Adipocyte (in vitro differentiated cells): Measurements from ENCODE around the gene ATF6.

Experiments
- DNase-seq: peaks from one replicate; pipeline ENCODE4 v3.0.0-alpha.2; 2015; ENCODE audit warnings: low read depth
- H3K27me3 ChIP-seq: replicated peaks from 2 replicates; pipeline ENCODE4 v1.7.0; 2013; ENCODE audit warnings: mild to moderate bottlenecking, low read length, moderate library complexity; ENCODE audit not compliant: control insufficient read depth, insufficient read depth
- H3K36me3 ChIP-seq: 2 replicates; pipeline ENCODE4 v1.7.0; 2013; ENCODE audit warnings: low read length, mild to moderate bottlenecking, moderate library complexity; ENCODE audit not compliant: control insufficient read depth, insufficient read depth, severe bottlenecking
- H3K4me1 ChIP-seq: 2 replicates; pipeline ENCODE4 v1.7.0; 2013; ENCODE audit warnings: mild to moderate bottlenecking, low read length, moderate library complexity; ENCODE audit not compliant: control insufficient read depth, insufficient read depth
- H3K4me3 ChIP-seq: 2 replicates; pipeline ENCODE4 v1.7.0; 2013; ENCODE audit warnings: mild to moderate bottlenecking, low read length, moderate library complexity
- H3K9ac ChIP-seq: 2 replicates; pipeline ENCODE4 v1.7.0; 2013; ENCODE audit warnings: mild to moderate bottlenecking, low read length, moderate library complexity
- H3K9me3 ChIP-seq: 2 replicates; pipeline ENCODE4 v1.7.0; 2013; ENCODE audit warnings: mild to moderate bottlenecking, low read length, moderate library complexity; ENCODE audit not compliant: control insufficient read depth

ATF6 gene

DNA sequence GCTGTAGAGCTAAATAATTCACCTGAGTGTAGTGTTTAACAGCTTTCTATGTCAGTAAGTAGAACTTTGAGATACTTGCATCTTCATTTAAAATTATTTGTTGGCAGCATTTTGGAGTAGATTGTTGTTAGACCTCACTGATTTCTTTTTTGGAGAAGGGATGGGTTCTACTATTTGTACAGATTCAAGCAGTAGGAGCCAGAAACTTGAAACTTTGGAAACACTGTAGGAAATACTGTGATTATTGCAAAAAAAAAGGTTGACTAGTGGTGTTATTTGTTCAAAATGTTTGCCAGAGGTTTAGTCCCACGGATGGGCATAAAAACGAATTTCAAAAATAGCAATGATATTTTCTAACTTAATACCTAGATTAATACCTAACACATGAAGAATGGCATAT, 102.7 kb downstream of the ATF6 start:
- Histone ChIP-seq H3K9me3 (no peaks in the 10 kb centered on the region), H3K36me3 (peaks cover 18% of the 10 kb centered on the region), H3K4me3 (no peak overlapping the region), H3K9ac (no peak overlapping the region), H3K4me1 (no peaks in the 10 kb centered on the region), H3K27me3 (no peaks in the 10 kb centered on the region)
- no peak for DNase-seq

DNA sequence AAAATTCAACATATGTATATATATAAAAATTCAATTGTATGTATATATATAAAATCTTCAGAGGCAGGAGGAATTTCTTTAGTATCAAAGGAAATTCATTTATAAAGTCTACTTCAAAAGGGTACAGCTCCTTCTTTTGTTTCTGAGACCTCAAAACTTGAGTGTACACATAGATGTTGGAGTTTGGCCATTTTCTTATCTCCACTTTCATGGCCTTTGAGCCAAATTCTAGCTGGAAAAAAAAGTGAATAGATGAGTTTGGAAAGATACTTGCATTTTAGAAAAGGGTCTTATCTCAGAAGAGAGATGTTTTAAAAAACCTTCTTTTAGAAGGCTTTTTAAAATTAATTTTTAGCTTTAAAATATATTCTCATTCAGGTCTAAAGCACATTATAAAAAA, 103.2 kb downstream of the ATF6 start:
- H3K4me1 ChIP-seq = no peaks in the 10 kb centered on the region
- no peak overlapping the region for H3K4me3 ChIP-seq
- no peak for DNase-seq
- H3K27me3 ChIP-seq = no peaks in the 10 kb centered on the region
- H3K9me3 ChIP-seq = no peaks in the 10 kb centered on the region
- H3K36me3 ChIP-seq = peaks cover 14% of the 10 kb centered on the region
- H3K9ac ChIP-seq = no peak overlapping the region

- H3K9ac ChIP-seq = no peak overlapping the region
- H3K9me3 ChIP-seq = no peaks in the 10 kb centered on the region
- no peaks in the 10 kb centered on the region for H3K27me3 ChIP-seq
- H3K36me3 ChIP-seq = peaks cover 4% of the 10 kb centered on the region
- H3K4me3 ChIP-seq = no peak overlapping the region
- no peaks in the 10 kb centered on the region for H3K4me1 ChIP-seq
- DNase-seq = peak; percentile 24
These were observed 106.4 kb downstream of the ATF6 start for GRCh38 chr1:161872506-161872905.

DNA sequence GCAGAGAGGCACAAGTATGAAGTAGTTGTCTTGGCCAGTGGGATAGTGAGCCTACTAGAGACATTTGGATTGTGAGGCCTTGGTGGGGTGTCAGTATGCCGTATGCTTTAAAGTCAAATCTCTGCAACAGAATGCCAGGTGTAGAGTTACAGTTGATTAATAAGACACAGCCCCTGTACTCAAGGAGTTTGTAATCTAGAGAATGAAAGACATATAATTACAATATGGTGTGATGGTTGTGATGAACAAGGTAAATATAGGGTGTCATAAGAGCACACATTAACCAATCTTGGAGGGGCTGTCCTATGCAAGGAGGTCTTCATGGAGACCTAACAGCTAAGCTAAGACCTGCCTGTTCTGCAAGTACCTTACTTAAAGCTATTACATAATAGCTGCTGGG, 113.1 kb downstream of the ATF6 start:
- Histone ChIP-seq H3K4me3 (no peak overlapping the region), H3K4me1 (peaks cover 1% of the 10 kb centered on the region)

GRCh38 chr1:161884475-161884874, 118.4 kb downstream of the ATF6 start:
- DNase-seq = no peak
- H3K4me3 ChIP-seq = peak overlapping the region; percentile 76
- H3K27me3 ChIP-seq = no peaks in the 10 kb centered on the region
- peak overlapping the region; percentile 68 for H3K9ac ChIP-seq
- peaks cover 13% of the 10 kb centered on the region for H3K4me1 ChIP-seq
- H3K9me3 ChIP-seq = no peaks in the 10 kb centered on the region
- no peaks in the 10 kb centered on the region for H3K36me3 ChIP-seq

More for the DNA sequence above, 113.1 kb downstream of the ATF6 start:
- Histone ChIP-seq H3K36me3 (no peaks in the 10 kb centered on the region), H3K27me3 (no peaks in the 10 kb centered on the region), H3K9ac (no peak overlapping the region), H3K9me3 (no peaks in the 10 kb centered on the region)
- DNase-seq = no peak

DNA sequence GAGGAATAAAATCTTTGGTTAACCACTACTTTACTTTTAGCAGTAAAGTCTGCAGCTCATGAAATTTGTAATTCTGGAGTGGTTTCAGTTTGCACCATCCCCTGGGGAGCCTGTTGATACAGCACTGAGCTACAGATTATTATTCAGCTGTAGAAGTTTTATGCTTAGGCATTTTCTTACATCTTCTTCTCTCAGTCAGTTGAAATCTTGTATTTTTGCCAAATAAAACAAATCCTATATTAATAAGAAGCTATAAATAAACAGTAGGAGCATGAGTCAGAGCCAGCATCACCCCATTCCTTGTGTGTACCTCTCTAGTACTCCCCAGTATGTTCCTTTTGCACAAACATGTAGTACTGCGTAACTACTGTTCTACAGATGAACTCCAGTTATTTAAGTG, 118.9 kb downstream of the ATF6 start:
- DNase-seq = peak; percentile 80
- no peaks in the 10 kb centered on the region for H3K9me3 ChIP-seq
- H3K27me3 ChIP-seq = no peaks in the 10 kb centered on the region
- H3K4me1 ChIP-seq = peaks cover 13% of the 10 kb centered on the region
- peak overlapping the region; percentile 76 for H3K4me3 ChIP-seq
- peak overlapping the region; percentile 68 for H3K9ac ChIP-seq
- H3K36me3 ChIP-seq = no peaks in the 10 kb centered on the region

DNA sequence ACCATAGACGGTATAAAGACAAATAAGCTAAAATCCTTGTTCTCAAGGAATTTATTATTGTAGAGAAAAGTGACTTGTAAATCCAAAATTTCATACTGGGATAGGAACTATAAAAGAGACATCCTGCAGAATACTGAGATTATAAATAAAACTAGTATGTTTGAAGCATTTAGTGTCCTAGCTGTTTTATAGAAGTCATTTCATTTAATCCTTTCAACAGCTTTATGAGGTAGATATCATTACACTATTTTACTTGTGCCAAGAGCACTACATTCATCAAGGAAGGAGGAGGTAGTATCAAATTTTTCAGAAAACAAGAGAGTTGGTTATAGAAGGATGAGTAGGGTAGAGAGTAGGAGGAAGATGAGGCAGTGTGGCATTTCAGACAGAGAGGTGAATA, 119.6 kb downstream of the ATF6 start:
- Histone ChIP-seq H3K9ac (no peak overlapping the region), H3K36me3 (no peaks in the 10 kb centered on the region), H3K9me3 (no peaks in the 10 kb centered on the region), H3K4me3 (no peak overlapping the region), H3K27me3 (no peaks in the 10 kb centered on the region), H3K4me1 (peaks cover 13% of the 10 kb centered on the region)
- DNase-seq = no peak

DNA sequence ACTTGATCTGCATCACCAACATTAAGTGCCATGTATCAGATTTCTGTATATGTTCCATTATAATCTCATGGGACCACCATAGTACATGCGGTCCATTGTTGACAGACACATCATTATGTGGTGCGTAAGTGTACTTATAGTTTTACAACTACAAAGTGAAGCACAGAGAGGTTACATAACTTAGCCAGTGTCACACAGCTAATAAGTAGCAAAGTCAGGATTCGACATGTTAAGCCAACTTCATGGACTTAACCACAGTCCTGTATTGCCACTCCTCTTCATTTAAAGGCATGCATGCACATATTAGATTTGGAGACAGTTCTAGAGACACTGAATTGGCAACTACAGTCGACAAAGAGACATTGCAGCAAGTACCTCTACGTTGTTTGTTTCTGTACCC, 120.5 kb downstream of the ATF6 start:
- Histone ChIP-seq H3K4me1 (peaks cover 13% of the 10 kb centered on the region), H3K36me3 (peaks cover 6% of the 10 kb centered on the region), H3K9ac (no peak overlapping the region), H3K4me3 (no peak overlapping the region), H3K9me3 (no peaks in the 10 kb centered on the region), H3K27me3 (no peaks in the 10 kb centered on the region)
- no peak for DNase-seq

- H3K4me3 ChIP-seq = no peak overlapping the region
- H3K4me1 ChIP-seq = peaks cover 13% of the 10 kb centered on the region
- no peak for DNase-seq
- H3K9ac ChIP-seq = no peak overlapping the region
- no peaks in the 10 kb centered on the region for H3K9me3 ChIP-seq
- H3K36me3 ChIP-seq = peaks cover 6% of the 10 kb centered on the region
- no peaks in the 10 kb centered on the region for H3K27me3 ChIP-seq
These were observed 121.7 kb downstream of the ATF6 start for GRCh38 chr1:161887730-161888287.

- H3K27me3 ChIP-seq = no peaks in the 10 kb centered on the region
- no peak for DNase-seq
- H3K4me1 ChIP-seq = no peaks in the 10 kb centered on the region
- H3K4me3 ChIP-seq = no peak overlapping the region
- H3K9me3 ChIP-seq = no peaks in the 10 kb centered on the region
- H3K36me3 ChIP-seq = peaks cover 6% of the 10 kb centered on the region
- no peak overlapping the region for H3K9ac ChIP-seq
These were observed 124.5 kb downstream of the ATF6 start for GRCh38 chr1:161890574-161890973.

- H3K4me1 ChIP-seq = no peaks in the 10 kb centered on the region
- no peak overlapping the region for H3K9ac ChIP-seq
- no peak overlapping the region for H3K4me3 ChIP-seq
- DNase-seq = no peak
- H3K27me3 ChIP-seq = no peaks in the 10 kb centered on the region
- no peaks in the 10 kb centered on the region for H3K36me3 ChIP-seq
- no peaks in the 10 kb centered on the region for H3K9me3 ChIP-seq
These were observed 133.0 kb downstream of the ATF6 start for GRCh38 chr1:161899091-161899490.

DNA sequence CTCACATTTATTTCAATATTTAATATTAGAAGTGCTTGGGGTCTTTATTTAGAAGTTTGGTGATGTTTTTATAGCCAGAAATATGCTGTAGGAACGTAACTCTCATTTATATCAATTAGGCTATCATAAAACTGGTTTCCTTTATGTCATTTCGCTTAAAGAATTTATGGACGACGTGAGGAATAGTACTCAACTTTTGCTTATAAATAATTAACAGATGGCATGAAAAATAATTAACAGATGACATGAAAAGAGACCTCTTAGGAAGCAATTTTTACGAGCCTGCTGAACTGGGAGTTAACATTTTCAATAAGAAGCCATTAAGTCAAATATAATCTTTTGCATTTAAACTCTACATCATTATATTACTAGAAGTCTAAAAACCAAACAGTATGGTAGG, 134.0 kb downstream of the ATF6 start:
- no peak for DNase-seq
- no peaks in the 10 kb centered on the region for H3K27me3 ChIP-seq

More for the DNA sequence above, 134.0 kb downstream of the ATF6 start:
- H3K9ac ChIP-seq = no peak overlapping the region
- no peaks in the 10 kb centered on the region for H3K36me3 ChIP-seq
- no peaks in the 10 kb centered on the region for H3K4me1 ChIP-seq
- no peak overlapping the region for H3K4me3 ChIP-seq
- no peaks in the 10 kb centered on the region for H3K9me3 ChIP-seq
